T47D (cell line): ENCODE results near the gene TOE1.
"Not testable (repeated sequence)": the region's sequence is repeated elsewhere in the genome, so short reads cannot be mapped to it uniquely, and the experiment has no call there.

ENCODE experiments used
- DNase-seq, 2 experiments: peaks; one replicate each; pipeline versions ENCODE4 v3.0.0 to v3.0.0-alpha.2; 2011 to 2012; ENCODE audit warnings: low read depth in 1 of 2, low spot score in 1 of 2
- JUND ChIP-seq: IDR thresholded peaks from 2 replicates; pipeline ENCODE4 v1.6.1; 2012; ENCODE audit warnings: low read depth
- in situ Hi-C: cut with HindIII; loops from 2 replicates; pipeline ENCODE4 v1.10.0; 2016; ENCODE audit warnings: low sequenced_read_pairs, low pct_unique_long_range_greater_than_20kb

TOE1 gene

DNA sequence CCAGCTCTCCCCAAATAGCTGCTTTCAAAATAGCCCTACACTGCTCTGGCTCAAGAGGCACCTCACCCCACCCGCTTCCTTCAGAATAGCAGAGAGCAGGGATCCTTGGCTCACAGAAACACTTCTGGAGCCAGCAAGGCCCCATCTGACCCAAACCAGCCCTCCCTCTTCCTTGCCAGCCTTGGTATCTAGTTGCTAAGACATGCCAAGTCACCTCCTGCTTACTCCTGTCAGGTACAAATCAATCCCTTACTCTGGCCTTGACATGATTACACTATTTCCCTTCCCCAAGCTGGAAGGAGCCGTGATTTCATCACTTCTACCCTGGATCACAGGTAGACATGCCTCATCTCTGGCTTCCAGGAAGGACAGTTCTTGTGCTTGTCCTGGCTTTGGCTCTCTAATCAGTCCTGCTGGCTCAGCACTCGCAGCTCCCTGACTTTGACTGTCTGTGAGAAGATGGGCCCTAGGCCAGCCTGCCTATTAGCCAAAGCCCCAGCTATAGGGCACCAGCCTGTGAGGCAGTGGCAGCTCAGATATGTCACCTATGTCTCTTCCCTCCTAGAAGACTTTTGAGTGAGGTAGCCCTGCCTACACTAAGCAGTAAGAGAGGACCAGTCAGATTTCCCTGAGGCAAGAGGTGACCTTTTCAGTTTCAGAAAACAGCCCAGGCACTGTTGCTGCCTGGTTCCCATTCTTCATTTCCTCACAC lies 9.2 kb downstream of the TOE1 start:
- peak in 1 of 2 experiments; percentile 48 for DNase-seq
- TF ChIP-seq JUND, result no peak
- in situ Hi-C loops, result no loop called here

DNA sequence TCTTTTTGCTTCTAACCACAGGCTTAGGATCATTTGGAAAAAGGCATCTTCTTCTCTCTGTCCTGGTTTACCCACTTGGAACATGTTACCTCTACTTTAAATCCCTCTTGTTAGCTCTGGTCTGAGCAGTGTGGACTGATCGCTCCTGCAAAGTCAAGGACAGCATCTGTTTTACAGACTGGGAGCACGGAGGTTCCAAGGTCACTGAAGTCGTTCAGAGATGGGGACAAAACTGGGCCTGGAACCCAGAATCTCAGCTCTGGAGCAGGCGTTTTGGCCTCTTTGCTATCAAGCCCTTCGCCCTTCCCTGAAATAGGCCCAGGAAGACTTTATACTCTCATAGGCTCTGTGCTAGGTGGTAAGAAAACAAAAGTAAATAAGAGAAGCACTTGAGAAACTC lies 11.5 kb downstream of the TOE1 start:
- DNase-seq, result no peak
- no peak for TF ChIP-seq JUND
- in situ Hi-C loops, result no loop called here

- in situ Hi-C loops, result no loop called here
- TF ChIP-seq JUND, result no peak
- no peak for DNase-seq
Observed at GRCh38 chr1:45353685-45354084, 13.7 kb downstream of the TOE1 start.

DNA sequence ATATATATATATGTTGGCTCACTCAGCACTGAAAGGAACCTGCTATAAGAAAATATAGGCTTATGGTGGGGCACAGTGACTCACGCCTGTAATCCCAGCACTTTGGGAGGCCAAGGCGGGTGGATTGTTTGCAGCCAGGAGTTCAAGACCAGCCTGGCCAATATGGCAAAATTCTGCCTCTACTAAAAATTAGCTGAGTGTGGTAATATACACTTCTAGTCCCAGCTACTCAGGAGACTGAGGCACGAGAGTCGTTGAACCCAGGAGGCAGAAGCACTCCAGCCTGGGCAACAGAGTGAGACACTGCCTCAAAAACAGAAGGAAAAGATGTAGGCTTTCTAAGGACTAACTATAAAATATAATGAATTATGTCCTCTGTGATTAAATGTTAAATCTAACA lies 14.9 kb downstream of the TOE1 start:
- no peak for DNase-seq
- in situ Hi-C loops, result no loop called here
- no peak for TF ChIP-seq JUND

DNA sequence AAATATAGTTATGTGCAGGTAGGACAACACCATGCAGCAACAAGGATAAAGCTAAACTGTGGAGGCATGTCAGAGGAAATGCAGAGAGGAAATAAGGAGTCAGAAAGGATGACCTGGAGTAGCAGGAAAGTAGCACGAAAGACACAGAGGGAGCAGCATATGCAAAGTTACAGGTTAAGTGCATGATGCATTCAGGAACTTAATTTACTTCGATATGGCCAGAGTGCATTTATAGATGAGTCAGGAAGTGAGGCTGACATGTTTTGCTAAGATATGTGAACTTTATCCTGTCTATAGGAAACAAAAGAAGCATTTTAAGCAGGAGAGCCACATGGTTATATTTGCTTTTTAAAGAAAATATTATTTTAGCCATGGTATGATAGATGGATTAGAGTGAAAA lies 15.7 kb downstream of the TOE1 start:
- in situ Hi-C loops, result no loop called here
- TF ChIP-seq JUND, result no peak

DNA sequence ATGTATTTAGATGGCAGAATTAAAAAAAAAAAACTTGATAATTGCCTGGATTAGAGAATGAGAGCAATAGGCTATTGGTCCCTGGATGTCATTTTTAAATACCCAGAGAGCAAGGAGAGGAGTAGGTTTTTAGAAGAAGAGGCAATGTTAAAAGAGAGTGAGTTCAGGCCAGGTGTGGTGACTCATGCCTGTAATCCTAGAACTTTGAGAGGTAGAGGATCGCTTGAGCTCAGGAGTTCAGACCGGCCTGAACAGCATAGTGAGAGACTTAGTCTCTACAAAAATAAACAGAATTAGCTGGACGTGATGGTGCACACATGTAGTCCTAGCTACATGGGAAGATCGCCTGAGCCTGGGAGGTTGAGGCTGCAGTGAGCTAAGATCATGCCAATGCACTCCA lies 16.2 kb downstream of the TOE1 start:
- in situ Hi-C loops, result no loop called here
- TF ChIP-seq JUND, result no peak
- DNase-seq, result no peak

More for the DNA sequence above, 15.7 kb downstream of the TOE1 start:
- DNase-seq, result no peak

- no peak for TF ChIP-seq JUND
- in situ Hi-C loops, result no loop called here
- peak in 1 of 2 experiments; percentile 73 for DNase-seq
Observed at GRCh38 chr1:45359882-45360513, 20.0 kb downstream of the TOE1 start.

DNA sequence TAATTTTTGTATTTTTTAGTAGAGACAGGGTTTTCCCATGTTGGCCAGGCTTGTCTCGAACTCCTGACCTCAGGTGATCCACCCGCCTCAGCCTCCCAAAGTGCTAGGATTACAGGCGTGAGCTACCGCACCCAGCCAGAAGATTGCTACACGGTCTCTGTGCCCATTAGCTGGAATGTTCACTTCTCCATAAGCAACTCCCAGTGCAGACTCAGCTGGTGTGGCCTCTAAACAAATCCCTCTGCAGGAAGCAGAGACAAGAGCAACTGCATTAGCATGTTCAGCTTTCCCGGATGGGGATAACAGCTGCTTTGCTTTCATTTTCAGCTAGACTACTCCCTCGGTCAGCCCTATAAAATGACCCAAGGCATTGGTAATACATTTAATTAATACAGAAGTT lies 21.0 kb downstream of the TOE1 start:
- DNase-seq, result peak in 1 of 2 experiments; percentile 71
- in situ Hi-C loops, result not testable (repeated sequence)

GRCh38 chr1:45364294-45364693 lies 24.3 kb downstream of the TOE1 start:
- in situ Hi-C loops, result no loop called here
- TF ChIP-seq JUND, result no peak
- no peak for DNase-seq

DNA sequence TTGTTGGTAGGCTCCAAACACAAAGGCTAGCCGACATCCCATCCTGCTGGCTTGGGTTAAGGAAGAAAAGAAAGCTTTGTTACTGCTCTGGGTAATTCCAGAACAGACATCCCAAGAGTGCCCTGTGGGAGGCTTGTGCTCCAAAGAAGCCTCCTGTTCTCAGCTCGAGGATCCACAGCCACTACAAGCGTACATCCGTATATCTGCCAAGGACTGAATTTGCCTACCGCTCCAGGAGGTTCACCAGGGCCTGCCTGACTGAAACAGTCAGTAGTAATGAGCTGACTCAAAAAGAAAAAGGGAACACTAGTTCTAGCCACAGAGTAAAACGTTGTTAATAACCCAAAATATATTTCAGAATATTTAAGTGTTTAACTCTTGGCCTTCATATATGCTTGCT lies 25.1 kb downstream of the TOE1 start:
- in situ Hi-C loops, result no loop called here
- no peak for TF ChIP-seq JUND
- DNase-seq, result no peak

- TF ChIP-seq JUND, result no peak
- in situ Hi-C loops, result no loop called here
- DNase-seq, result no peak
Observed at GRCh38 chr1:45370575-45370974, 30.6 kb downstream of the TOE1 start.

DNA sequence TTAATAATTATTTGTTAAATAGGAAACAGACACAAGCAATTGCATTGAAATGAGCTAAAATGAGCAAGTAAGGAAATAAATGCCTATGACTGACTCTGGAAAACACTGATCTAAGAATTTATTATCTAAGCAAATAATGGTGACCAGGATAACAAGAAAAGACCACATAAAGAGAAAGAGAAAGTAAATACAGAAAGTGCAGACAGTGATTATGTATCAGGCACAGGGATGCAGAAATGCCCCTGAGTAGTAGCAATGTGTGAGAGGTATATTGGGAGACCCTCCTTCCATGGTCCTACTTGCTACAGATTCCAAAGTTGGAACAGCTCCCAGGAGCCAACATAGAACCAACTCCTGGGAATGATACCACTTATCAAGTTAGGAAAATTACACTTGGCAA lies 33.6 kb downstream of the TOE1 start:
- DNase-seq, result no peak
- in situ Hi-C loops, result no loop called here
- TF ChIP-seq JUND, result no peak

DNA sequence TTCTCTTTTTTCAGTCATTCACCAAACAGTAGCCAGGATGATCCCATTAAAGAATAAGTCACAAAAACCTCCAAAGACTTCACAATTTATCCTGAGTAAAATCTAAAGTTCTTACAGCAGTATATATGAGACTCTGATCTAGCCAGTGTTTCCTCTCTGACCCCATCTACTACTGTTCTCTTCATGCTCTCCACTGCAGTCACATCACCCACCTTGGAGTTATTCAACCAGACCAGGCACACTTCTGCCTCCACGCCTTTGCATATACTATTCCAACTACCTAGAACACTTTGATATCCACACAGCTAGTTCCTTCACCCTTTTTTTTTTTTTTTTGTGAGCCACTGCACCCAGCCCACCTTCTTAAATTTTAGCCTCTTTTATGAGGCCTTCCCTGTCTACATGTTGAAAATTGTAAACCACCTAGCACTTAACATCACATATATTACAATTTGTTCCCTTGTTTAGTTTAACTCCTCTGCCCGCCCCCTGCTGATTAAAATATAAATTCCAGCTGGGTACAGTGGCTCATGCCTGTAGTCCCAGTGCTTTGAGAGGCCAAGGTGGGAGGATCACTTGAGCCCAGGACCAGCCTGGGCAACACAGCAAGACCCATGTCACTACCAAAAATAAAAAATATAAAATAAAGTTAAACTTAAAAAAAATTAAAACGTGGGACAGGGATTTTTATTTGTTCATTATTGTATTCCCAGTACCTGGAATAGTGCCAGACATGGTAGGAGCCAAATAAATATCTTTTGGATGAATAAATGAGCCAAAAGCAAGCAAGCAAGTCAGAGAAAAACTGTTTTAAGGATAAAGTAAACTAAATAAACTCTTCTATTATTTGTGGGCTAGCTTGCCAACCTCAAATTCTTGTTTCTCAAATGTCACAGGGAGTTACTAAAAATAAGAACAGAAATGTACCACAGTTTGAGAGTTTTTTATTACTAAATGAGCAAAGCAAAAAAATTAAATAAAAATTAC lies 35.4 kb downstream of the TOE1 start:
- no peak for DNase-seq
- in situ Hi-C loops, result no loop called here
- TF ChIP-seq JUND, result no peak
